WI38 (cell line): ENCODE data around the gene RPS6KB2.

Experiments
- H3K4me3 ChIP-seq: 2 replicates; pipeline ENCODE4 v1.5.1; 2011; ENCODE audit warnings: low read depth, mild to moderate bottlenecking, control low read depth, low read length
- CTCF ChIP-seq: IDR thresholded peaks from 2 replicates; pipeline ENCODE4 v1.5.1; 2012; ENCODE audit warnings: low read depth, mild to moderate bottlenecking, control low read depth, low read length

RPS6KB2 gene

GRCh38 chr11:67409781-67410368, 18.4 kb upstream of the RPS6KB2 start:
- TF ChIP-seq CTCF, result no peak
- no peak overlapping the region for H3K4me3 ChIP-seq

GRCh38 chr11:67410369-67410831, 17.9 kb upstream of the RPS6KB2 start:
- no peak for TF ChIP-seq CTCF
- no peak overlapping the region for H3K4me3 ChIP-seq

GRCh38 chr11:67410984-67411784, 17.1 kb upstream of the RPS6KB2 start:
- TF ChIP-seq CTCF, result no peak

GRCh38 chr11:67411785-67412152, 16.5 kb upstream of the RPS6KB2 start:
- H3K4me3 ChIP-seq, result no peak overlapping the region
- TF ChIP-seq CTCF, result no peak

More at GRCh38 chr11:67410984-67411784, 17.1 kb upstream of the RPS6KB2 start:
- H3K4me3 ChIP-seq, result no peak overlapping the region

- no peak overlapping the region for H3K4me3 ChIP-seq
- TF ChIP-seq CTCF, result no peak
These were observed 15.7 kb upstream of the RPS6KB2 start for GRCh38 chr11:67412495-67413179.

- H3K4me3 ChIP-seq, result no peak overlapping the region
- TF ChIP-seq CTCF, result no peak
These were observed 14.9 kb upstream of the RPS6KB2 start for GRCh38 chr11:67413266-67413849.
